Astrocyte (in vitro differentiated cells and primary cell): Measurements from ENCODE around the gene TIPRL. TPM values are rescaled to one million over a fixed set of nuclear protein-coding genes. Genes with fewer than 3 reads are reported as not detected.
"Not testable (repeated sequence)": the region's sequence is repeated elsewhere in the genome, so short reads cannot be mapped to it uniquely, and the experiment has no call there.

Source experiments
- DNase-seq: peaks from one replicate; pipeline ENCODE4 v3.0.0-alpha.2; 2010; ENCODE audit warnings: low read depth
- FAIRE-seq: peaks from 2 replicates; lab custom pipeline; 2011; peaks lifted over from hg19 to GRCh38; lab: Jason Lieb, UNC
- H2AFZ ChIP-seq: 2 replicates; pipeline ENCODE4 v1.6.0; 2012; ENCODE audit warnings: low read depth, low read length, inconsistent platforms
- H3K27ac ChIP-seq: 2 replicates; pipeline ENCODE4 v1.5.1; 2011; ENCODE audit warnings: low read depth, low read length, inconsistent platforms
- H3K27me3 ChIP-seq: 2 replicates; pipeline ENCODE4 v1.6.0; 2011; ENCODE audit warnings: low read length, inconsistent platforms; ENCODE audit not compliant: insufficient read depth
- H3K36me3 ChIP-seq: 2 replicates; pipeline ENCODE4 v1.5.1; 2011; ENCODE audit warnings: low read length, inconsistent platforms; ENCODE audit not compliant: insufficient read depth
- H3K4me1 ChIP-seq: 2 replicates; pipeline ENCODE4 v1.5.1; 2011; ENCODE audit warnings: low read length, inconsistent platforms; ENCODE audit not compliant: insufficient read depth
- H3K4me2 ChIP-seq: 2 replicates; pipeline ENCODE4 v1.6.0; 2012; ENCODE audit warnings: low read length, inconsistent platforms
- H3K4me3 ChIP-seq: 2 replicates; pipeline ENCODE4 v1.5.1; 2011; ENCODE audit warnings: low read depth, mild to moderate bottlenecking, low read length, inconsistent platforms; ENCODE audit not compliant: insufficient read depth
- H3K79me2 ChIP-seq: 2 replicates; pipeline ENCODE4 v1.6.0; 2012; ENCODE audit warnings: mild to moderate bottlenecking, low read length, inconsistent platforms; ENCODE audit not compliant: insufficient read depth
- H3K9ac ChIP-seq: 2 replicates; pipeline ENCODE4 v1.6.0; 2012; ENCODE audit warnings: mild to moderate bottlenecking, low read length, inconsistent platforms
- H3K9me3 ChIP-seq: 2 replicates; pipeline ENCODE4 v1.5.1; 2012; ENCODE audit warnings: low read depth, mild to moderate bottlenecking, low read length, inconsistent platforms; ENCODE audit not compliant: insufficient read depth
- H4K20me1 ChIP-seq: 2 replicates; pipeline ENCODE4 v1.6.0; 2012; ENCODE audit warnings: low read length, inconsistent platforms; ENCODE audit not compliant: insufficient read depth
- H3K27ac Mint-ChIP-seq: one replicate; pipeline ENCODE4 v1.8.0; 2021; ENCODE audit warnings: mild to moderate bottlenecking, mixed read lengths; ENCODE audit not compliant: unreplicated experiment
- H3K27me3 Mint-ChIP-seq: one replicate; pipeline ENCODE4 v1.8.0; 2021; ENCODE audit warnings: low read depth, mixed read lengths; ENCODE audit not compliant: unreplicated experiment
- H3K36me3 Mint-ChIP-seq: one replicate; pipeline ENCODE4 v1.8.0; 2021; ENCODE audit warnings: low read depth, mixed read lengths; ENCODE audit not compliant: unreplicated experiment
- H3K4me1 Mint-ChIP-seq: one replicate; pipeline ENCODE4 v1.8.0; 2021; ENCODE audit warnings: low read depth, mixed read lengths; ENCODE audit not compliant: unreplicated experiment
- H3K4me3 Mint-ChIP-seq: one replicate; pipeline ENCODE4 v1.8.0; 2021; ENCODE audit warnings: mild to moderate bottlenecking, moderate library complexity, mixed read lengths; ENCODE audit not compliant: unreplicated experiment
- H3K9me3 Mint-ChIP-seq: one replicate; pipeline ENCODE4 v1.8.0; 2021; ENCODE audit warnings: mild to moderate bottlenecking, mixed read lengths; ENCODE audit not compliant: unreplicated experiment
- EZH2 ChIP-seq: IDR thresholded peaks from 2 replicates; pipeline ENCODE4 v1.6.1; 2012; ENCODE audit warnings: mild to moderate bottlenecking, low read length, inconsistent platforms; ENCODE audit not compliant: insufficient read depth
- total RNA-seq: library from RNA; stranded (reverse); gene quantifications from 2 replicates; pipeline ENCODE4 v1.2.1, GENCODE V29; 2021
- TF ChIP-seq, protein P1 (sequence below): IDR thresholded peaks from 2 replicates; pipeline ENCODE4 v1.5.1; 2011; ENCODE audit warnings: low read depth, mild to moderate bottlenecking, inconsistent platforms, low read length, moderate library complexity; ENCODE audit not compliant: insufficient read depth

Gene TIPRL
- total RNA-seq, 1 donor from 2014 or later: 37.4 TPM

DNA sequence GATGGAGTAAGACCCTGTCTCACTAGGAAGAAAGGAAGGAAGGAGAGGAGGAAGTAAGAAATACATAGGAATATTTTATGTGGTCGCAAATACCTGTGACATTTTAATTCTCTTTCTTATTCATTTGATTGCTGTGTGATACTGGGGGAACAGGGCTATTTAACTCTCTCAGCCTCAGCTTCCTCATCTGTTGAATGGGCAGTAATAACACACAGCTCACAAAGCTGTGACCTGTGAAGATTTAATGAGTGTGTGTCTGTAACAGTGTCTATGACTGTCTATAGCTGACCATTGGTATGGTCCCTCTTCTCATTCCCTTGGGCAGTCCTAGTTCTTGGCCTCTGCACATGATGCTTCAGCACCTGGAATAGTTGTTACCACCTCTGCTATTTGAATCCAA is 28.5 kb upstream of the TIPRL start:
- H3K4me2 ChIP-seq: no peak overlapping the region
- peaks cover under 1% of the 10 kb centered on the region for H3K4me1 Mint-ChIP-seq
- DNase-seq (no peak), FAIRE-seq (no peak)
- no peaks in the 10 kb centered on the region for H3K79me2 ChIP-seq
- H3K27me3 Mint-ChIP-seq: no peaks in the 10 kb centered on the region
- no peaks in the 10 kb centered on the region for H3K27me3 ChIP-seq
- no peak overlapping the region for H3K27ac ChIP-seq
- H3K9me3 ChIP-seq: no peaks in the 10 kb centered on the region
- H3K36me3 ChIP-seq: no peaks in the 10 kb centered on the region
- H3K9me3 Mint-ChIP-seq: peaks cover 3% of the 10 kb centered on the region
- TF ChIP-seq EZH2: no peak
- TF ChIP-seq, protein P1, sequence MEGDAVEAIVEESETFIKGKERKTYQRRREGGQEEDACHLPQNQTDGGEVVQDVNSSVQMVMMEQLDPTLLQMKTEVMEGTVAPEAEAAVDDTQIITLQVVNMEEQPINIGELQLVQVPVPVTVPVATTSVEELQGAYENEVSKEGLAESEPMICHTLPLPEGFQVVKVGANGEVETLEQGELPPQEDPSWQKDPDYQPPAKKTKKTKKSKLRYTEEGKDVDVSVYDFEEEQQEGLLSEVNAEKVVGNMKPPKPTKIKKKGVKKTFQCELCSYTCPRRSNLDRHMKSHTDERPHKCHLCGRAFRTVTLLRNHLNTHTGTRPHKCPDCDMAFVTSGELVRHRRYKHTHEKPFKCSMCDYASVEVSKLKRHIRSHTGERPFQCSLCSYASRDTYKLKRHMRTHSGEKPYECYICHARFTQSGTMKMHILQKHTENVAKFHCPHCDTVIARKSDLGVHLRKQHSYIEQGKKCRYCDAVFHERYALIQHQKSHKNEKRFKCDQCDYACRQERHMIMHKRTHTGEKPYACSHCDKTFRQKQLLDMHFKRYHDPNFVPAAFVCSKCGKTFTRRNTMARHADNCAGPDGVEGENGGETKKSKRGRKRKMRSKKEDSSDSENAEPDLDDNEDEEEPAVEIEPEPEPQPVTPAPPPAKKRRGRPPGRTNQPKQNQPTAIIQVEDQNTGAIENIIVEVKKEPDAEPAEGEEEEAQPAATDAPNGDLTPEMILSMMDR: no peak
- H3K9ac ChIP-seq: no peak overlapping the region
- H3K27ac Mint-ChIP-seq: no peak overlapping the region
- H3K36me3 Mint-ChIP-seq: no peaks in the 10 kb centered on the region
- H3K4me3 ChIP-seq: no peak overlapping the region
- no peaks in the 10 kb centered on the region for H4K20me1 ChIP-seq
- H3K4me3 Mint-ChIP-seq: no peak overlapping the region
- H3K4me1 ChIP-seq: no peaks in the 10 kb centered on the region
- no peak overlapping the region for H2AFZ ChIP-seq

DNA sequence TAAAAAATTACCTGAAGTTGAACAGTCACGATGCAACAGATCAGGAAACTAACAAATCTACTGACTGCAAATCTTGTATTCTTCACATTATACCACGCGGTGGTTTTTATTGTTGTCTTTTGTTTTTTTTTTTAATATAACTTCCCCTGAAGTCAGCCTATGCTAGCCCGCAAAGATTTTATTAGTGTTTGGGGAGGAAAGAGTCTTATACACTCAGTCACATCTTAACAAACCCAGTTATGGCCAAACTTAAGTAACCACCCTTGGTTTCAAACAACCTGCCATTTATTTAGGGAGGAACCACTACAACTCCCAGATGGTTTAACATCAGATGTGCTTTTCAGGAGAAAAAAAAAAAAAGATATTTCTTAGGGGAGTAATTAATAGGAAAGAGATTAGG is 26.8 kb upstream of the TIPRL start:
- FAIRE-seq (no peak), DNase-seq (no peak)
- no peak overlapping the region for H3K4me3 ChIP-seq
- Mint-ChIP-seq H3K27me3 (no peaks in the 10 kb centered on the region), H3K9me3 (peaks cover 3% of the 10 kb centered on the region), H3K36me3 (no peaks in the 10 kb centered on the region), H3K4me3 (no peak overlapping the region), H3K4me1 (no peaks in the 10 kb centered on the region), H3K27ac (no peak overlapping the region)
- TF ChIP-seq, protein P1: no peak
- no peak for TF ChIP-seq EZH2
- no peak overlapping the region for H2AFZ ChIP-seq
- H3K36me3 ChIP-seq: no peaks in the 10 kb centered on the region
- no peaks in the 10 kb centered on the region for H3K4me1 ChIP-seq
- H3K27ac ChIP-seq: no peak overlapping the region
- no peaks in the 10 kb centered on the region for H4K20me1 ChIP-seq
- no peaks in the 10 kb centered on the region for H3K27me3 ChIP-seq
- no peak overlapping the region for H3K4me2 ChIP-seq
- H3K9ac ChIP-seq: no peak overlapping the region
- H3K79me2 ChIP-seq: no peaks in the 10 kb centered on the region
- H3K9me3 ChIP-seq: no peaks in the 10 kb centered on the region

DNA sequence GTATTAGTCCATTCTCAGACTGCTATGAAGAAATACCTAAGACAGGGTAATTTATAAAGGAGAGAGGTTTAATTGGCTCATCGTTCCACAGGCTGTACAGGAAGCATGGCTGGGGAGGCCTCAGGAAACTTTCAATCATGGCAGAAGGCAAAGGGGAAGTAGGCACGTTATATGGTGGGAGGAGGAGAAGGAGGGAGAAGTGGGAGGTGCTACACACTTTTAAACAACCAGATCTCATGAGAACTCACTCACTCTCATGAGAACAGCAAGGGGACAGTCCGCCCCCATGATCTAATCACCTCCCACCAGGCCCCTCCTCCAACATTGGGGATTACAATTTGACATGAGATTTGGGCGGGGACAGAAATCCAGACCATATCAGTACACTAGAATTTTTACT is 24.1 kb upstream of the TIPRL start:
- not testable (repeated sequence) for H3K9me3 Mint-ChIP-seq, H3K4me1 Mint-ChIP-seq, H3K27me3 Mint-ChIP-seq, H3K9me3 ChIP-seq, H3K4me3 ChIP-seq, H2AFZ ChIP-seq, H3K36me3 Mint-ChIP-seq, H3K4me1 ChIP-seq, H3K9ac ChIP-seq, H3K36me3 ChIP-seq, H3K79me2 ChIP-seq, H3K4me3 Mint-ChIP-seq, DNase-seq, H3K4me2 ChIP-seq, H3K27ac Mint-ChIP-seq, H3K27me3 ChIP-seq, H4K20me1 ChIP-seq, FAIRE-seq, H3K27ac ChIP-seq
